HUES48 (cell line): ENCODE data around the gene NOP58.
A peak's percentile ranks its signal among the peaks of the same experiment; 100 is the strongest.
"Not testable (repeated sequence)": the region's sequence is repeated elsewhere in the genome, so short reads cannot be mapped to it uniquely, and the experiment has no call there.

Experiments used
- H3K27ac ChIP-seq: one replicate; pipeline ENCODE4 v1.7.0; 2013; ENCODE audit warnings: low read depth, low read length, inconsistent platforms
- H3K27me3 ChIP-seq: 2 replicates; pipeline ENCODE4 v1.6.1; 2013; ENCODE audit warnings: mild to moderate bottlenecking, low read length; ENCODE audit not compliant: control insufficient read depth, insufficient read depth
- H3K36me3 ChIP-seq: 2 replicates; pipeline ENCODE4 v1.6.1; 2013; ENCODE audit warnings: low read length; ENCODE audit not compliant: control insufficient read depth, insufficient read depth
- H3K4me1 ChIP-seq: 2 replicates; pipeline ENCODE4 v1.6.1; 2013; ENCODE audit warnings: mild to moderate bottlenecking, low read length; ENCODE audit not compliant: control insufficient read depth, insufficient read depth
- H3K4me3 ChIP-seq: 2 replicates; pipeline ENCODE4 v1.5.1; 2013; ENCODE audit warnings: mild to moderate bottlenecking, low read depth, low read length
- H3K9ac ChIP-seq: 2 replicates; pipeline ENCODE4 v1.6.1; 2013; ENCODE audit warnings: mild to moderate bottlenecking, low read depth, low read length, moderate library complexity
- H3K9me3 ChIP-seq: 2 replicates; pipeline ENCODE4 v1.6.1; 2013; ENCODE audit warnings: low read length; ENCODE audit not compliant: control insufficient read depth, insufficient read depth

Gene NOP58, protein sequence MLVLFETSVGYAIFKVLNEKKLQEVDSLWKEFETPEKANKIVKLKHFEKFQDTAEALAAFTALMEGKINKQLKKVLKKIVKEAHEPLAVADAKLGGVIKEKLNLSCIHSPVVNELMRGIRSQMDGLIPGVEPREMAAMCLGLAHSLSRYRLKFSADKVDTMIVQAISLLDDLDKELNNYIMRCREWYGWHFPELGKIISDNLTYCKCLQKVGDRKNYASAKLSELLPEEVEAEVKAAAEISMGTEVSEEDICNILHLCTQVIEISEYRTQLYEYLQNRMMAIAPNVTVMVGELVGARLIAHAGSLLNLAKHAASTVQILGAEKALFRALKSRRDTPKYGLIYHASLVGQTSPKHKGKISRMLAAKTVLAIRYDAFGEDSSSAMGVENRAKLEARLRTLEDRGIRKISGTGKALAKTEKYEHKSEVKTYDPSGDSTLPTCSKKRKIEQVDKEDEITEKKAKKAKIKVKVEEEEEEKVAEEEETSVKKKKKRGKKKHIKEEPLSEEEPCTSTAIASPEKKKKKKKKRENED

DNA sequence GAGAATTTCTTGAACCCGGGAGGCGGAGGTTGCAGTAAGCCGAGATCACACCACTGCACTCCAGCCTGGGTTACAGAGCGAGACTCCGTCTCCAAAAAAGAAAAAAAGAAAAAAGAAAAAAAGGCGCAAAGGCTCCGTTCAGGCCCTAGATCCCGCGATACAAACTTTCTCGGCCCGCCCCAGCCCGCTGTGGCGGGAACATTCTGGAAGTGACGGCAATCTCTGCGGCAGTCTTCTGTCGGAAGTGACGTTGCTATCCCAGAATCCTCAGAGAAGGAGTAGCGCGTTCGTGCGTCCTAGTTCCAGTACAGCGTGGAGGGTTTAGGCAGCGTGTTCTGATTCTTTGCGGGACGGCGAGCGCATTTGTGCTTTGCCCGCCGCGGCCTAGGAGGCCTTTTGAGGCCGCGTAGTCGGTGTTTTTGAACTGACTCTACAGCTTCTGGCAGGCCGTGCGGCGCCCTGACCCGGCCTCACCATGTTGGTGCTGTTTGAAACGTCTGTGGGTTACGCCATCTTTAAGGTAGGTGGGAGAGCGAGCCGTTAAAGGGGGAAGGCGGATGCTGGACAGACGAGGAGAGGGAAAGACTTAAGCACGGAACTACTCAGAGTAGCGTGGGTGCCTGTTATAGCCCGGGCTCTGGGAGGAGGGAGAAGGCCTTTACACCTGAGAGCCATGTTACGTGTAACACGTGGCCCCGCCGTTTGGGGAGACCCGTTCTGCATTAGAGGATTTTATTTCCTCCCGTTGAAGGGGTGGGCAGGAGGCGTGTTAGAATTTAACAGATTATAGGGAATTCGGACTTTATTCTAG, at the start of gene NOP58:
NOP58 (plus strand) TSS at position 297 of the 811 bp plus-strand sequence; CDS start at position 476, 179 bp downstream.
- H3K27ac ChIP-seq = peak within 1 kb of the TSS; percentile 97
- H3K4me3 ChIP-seq = peak within 1 kb of the TSS; percentile 97
- H3K9me3 ChIP-seq = no peaks in the 10 kb centered on the region
- no peaks in the 10 kb centered on the region for H3K4me1 ChIP-seq
- peak within 1 kb of the TSS; percentile 99 for H3K9ac ChIP-seq
- no peaks in the 10 kb centered on the region for H3K27me3 ChIP-seq
- no peaks in the 10 kb centered on the region for H3K36me3 ChIP-seq

DNA sequence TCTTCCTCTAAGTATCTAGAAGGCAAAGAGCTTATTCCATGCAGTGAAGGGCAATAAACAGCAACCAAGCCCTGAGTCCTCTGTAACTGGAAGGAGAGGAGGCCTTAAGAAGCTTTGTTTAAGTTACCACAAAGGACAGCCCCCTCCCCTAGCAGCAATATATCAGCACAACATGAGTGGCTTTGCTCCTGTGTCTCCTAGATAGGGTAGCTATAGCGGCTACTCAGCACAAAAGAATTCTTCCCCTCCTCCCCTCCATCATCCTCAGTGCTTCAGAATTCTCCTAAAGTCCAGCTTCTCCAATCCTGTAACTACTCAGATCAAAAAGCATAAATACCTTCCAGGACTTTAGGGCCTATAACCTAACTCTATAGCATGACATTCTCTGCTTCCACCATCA, 43.7 kb upstream of the NOP58 start:
- Histone ChIP-seq H3K4me3 (no peak overlapping the region), H3K27me3 (no peaks in the 10 kb centered on the region), H3K36me3 (peaks cover 57% of the 10 kb centered on the region), H3K9ac (no peak overlapping the region), H3K27ac (peak overlapping the region; percentile 52), H3K9me3 (no peaks in the 10 kb centered on the region), H3K4me1 (peaks cover 10% of the 10 kb centered on the region)

DNA sequence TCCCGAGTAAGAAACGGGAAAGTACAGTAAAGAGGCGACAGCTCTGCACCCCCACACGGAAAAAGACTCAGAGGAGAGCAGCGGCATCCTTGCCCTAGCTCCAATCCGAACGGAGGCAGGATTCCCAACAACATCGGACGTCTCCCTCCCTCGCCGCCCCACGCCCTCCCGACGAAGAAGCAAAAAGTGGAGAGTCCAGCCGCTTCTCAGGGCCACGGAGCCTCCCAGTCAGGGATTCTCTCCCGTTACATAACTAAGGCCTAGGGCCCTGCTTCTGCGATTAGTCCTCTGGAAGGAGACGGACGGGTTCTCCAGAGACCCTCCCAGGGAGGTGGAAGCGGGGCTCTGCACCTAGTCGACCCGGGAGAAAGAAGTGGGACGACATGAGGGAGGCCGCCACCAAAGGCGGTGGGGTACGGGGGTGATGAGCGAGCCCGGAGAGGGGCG, 27.8 kb upstream of the NOP58 start:
- H3K9me3 ChIP-seq = no peaks in the 10 kb centered on the region
- H3K27ac ChIP-seq = peak overlapping the region; percentile 99

DNA sequence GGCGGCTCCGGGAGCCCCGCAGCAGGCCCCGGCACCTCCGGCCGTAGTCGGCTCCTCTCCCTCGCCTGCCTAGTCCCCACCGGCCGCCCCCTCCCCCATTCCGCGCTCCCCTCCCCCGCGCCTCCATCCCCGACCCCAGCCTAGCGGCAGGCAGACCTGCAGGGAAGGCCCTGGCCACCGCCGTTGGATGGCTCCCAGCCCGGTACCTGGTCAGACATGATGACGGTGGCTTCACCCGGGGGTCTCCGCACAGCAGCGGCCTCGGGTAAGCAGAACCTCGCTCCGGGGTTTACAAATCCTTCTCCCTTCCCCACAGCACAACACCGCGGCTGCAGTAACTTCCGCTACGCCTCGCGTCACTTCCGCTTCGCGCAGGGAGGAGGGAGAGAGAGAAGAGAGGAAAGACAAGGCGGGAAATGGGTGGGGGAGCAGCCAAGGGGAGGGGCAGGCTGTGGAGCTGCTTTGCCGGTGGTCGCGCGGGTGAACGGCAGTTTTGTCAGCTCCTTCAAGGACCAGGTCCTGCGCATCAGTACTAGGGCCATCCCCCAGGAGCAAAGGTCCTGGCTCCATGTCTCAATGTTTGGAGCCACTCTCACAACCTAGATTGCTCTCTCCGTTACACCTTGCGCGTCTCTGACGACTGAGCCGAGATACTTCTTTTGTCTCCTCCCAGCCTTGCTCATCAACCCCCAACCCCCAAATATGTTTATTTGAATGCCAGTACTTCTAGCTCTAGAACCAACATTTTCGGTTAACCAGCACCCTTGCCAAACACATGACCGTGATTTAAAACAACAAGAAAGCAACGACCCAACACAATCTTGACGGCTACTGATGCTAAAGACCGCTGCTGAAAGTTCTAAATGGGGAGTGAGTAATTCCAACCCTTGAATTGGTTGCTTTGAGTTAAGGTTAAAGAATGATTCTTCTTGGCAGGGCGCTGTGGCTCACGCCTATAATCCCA, 27.0 kb upstream of the NOP58 start, which contains the start of gene SUMO1:
SUMO1 (minus strand) TSS at position 364 of the 964 bp plus-strand sequence; CDS start at position 218, 146 bp downstream.
- H3K4me3 ChIP-seq = peak within 1 kb of the TSS; percentile 99
- H3K27me3 ChIP-seq = no peaks in the 10 kb centered on the region
- peaks cover 2% of the 10 kb centered on the region; the same call in 1 of the 2 replicates for H3K36me3 ChIP-seq
- H3K4me1 ChIP-seq = peaks cover 6% of the 10 kb centered on the region
- H3K9me3 ChIP-seq = no peaks in the 10 kb centered on the region
- peak within 1 kb of the TSS; percentile 99 for H3K27ac ChIP-seq
- H3K9ac ChIP-seq = peak within 1 kb of the TSS; percentile 95

More for the DNA sequence above, 27.8 kb upstream of the NOP58 start:
- Histone ChIP-seq H3K27me3 (no peaks in the 10 kb centered on the region), H3K4me3 (peak overlapping the region; percentile 99), H3K4me1 (peaks cover 6% of the 10 kb centered on the region), H3K9ac (peak overlapping the region; percentile 95), H3K36me3 (peaks cover 10% of the 10 kb centered on the region; the same call in 1 of the 2 replicates)

DNA sequence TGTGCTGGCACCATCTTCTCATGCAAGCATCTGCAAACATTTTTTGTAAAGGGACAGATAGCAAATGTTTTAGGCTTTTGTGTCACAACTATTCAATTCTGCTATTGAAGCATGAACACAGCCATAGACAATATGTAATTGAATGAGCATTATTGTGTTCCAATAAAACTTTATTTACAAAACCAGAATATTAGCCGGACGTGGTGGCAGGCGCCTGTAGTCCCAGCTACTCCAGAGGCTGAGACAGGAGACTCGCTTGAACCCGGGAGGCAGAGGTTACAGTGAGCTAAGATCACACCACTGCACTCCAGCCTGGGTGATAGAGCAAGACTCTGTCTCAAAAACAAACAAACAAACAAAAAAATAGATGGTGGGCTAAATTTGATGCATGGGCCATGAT, 17.9 kb upstream of the NOP58 start:
- not testable (repeated sequence) for H3K27me3 ChIP-seq, H3K36me3 ChIP-seq, H3K9ac ChIP-seq, H3K4me3 ChIP-seq, H3K9me3 ChIP-seq, H3K27ac ChIP-seq
- H3K4me1 ChIP-seq = peaks cover 15% of the 10 kb centered on the region

GRCh38 chr2:202249521-202250253, 15.9 kb upstream of the NOP58 start:
- Histone ChIP-seq H3K4me1 (peaks cover 15% of the 10 kb centered on the region), H3K27me3 (no peaks in the 10 kb centered on the region), H3K9me3 (no peaks in the 10 kb centered on the region), H3K36me3 (no peaks in the 10 kb centered on the region), H3K27ac (peak overlapping the region; percentile 94), H3K9ac (peak overlapping the region; percentile 45), H3K4me3 (peak overlapping the region; percentile 49)

GRCh38 chr2:202251494-202251893, 14.1 kb upstream of the NOP58 start:
- H3K4me3 ChIP-seq = no peak overlapping the region
- peaks cover 15% of the 10 kb centered on the region for H3K4me1 ChIP-seq
- no peak overlapping the region for H3K27ac ChIP-seq
- no peaks in the 10 kb centered on the region for H3K27me3 ChIP-seq
- no peak overlapping the region for H3K9ac ChIP-seq
- H3K36me3 ChIP-seq = no peaks in the 10 kb centered on the region
- no peaks in the 10 kb centered on the region for H3K9me3 ChIP-seq

- Histone ChIP-seq H3K27me3 (no peaks in the 10 kb centered on the region), H3K36me3 (no peaks in the 10 kb centered on the region), H3K9ac (no peak overlapping the region), H3K9me3 (no peaks in the 10 kb centered on the region), H3K27ac (no peak overlapping the region), H3K4me3 (no peak overlapping the region), H3K4me1 (no peaks in the 10 kb centered on the region)
Measured at GRCh38 chr2:202261531-202261930, 4.0 kb upstream of the NOP58 start.

GRCh38 chr2:202267495-202267894, 1.9 kb downstream of the NOP58 start:
- Histone ChIP-seq H3K9me3 (no peaks in the 10 kb centered on the region), H3K9ac (0 out of 2 replicates have a peak overlapping the region, but pooled peaks have one; percentile 99), H3K4me1 (no peaks in the 10 kb centered on the region), H3K4me3 (peak overlapping the region; percentile 97), H3K36me3 (no peaks in the 10 kb centered on the region; the same call in 1 of the 2 replicates), H3K27me3 (no peaks in the 10 kb centered on the region), H3K27ac (no peak overlapping the region)
